T-cell (primary cell): ENCODE measurements around the gene ZDHHC24. TPM values are rescaled to one million over a fixed set of nuclear protein-coding genes. Genes with fewer than 3 reads are reported as not detected.

Source experiments
- ATAC-seq, 4 experiments: fragments of 200-7000 bp in 3 of 4; fragments of 150-1000 bp in 1 of 4; cut with Tn5 transposase; replicated peaks in 1 of 4; 1 replicate in 3 of 4; 2 replicates in 1 of 4; pipeline ENCODE4 v1.10.0; 2021; ENCODE audit warnings: moderate library complexity in 3 of 4, mild to moderate bottlenecking in 2 of 4, moderate number of reproducible peaks in 1 of 4
- CTCF ChIA-PET, 2 donors: fragments of 300-600 bp; sonication (Branson Sonifier 250); formaldehyde crosslinking; loops; one replicate each; lab custom pipeline; 2022; ENCODE audit warnings: antibody characterized with exemption in 2 of 2; lab: Charles Lee
- POLR2A ChIA-PET, 2 donors: fragments of 300-600 bp; sonication (Branson Sonifier 250); formaldehyde crosslinking; loops; one replicate each; lab custom pipeline; 2022; ENCODE audit warnings: antibody characterized with exemption in 2 of 2; lab: Charles Lee
- DNase-seq, 35 experiments: peaks; one replicate each; pipeline versions ENCODE4 v3.0.0 to v3.0.0-alpha.2; 2013 to 2023
- H3K27ac ChIP-seq: one replicate; pipeline ENCODE4 v1.5.1; 2013; ENCODE audit warnings: low read length
- H3K27me3 ChIP-seq, 2 experiments: replicated peaks in 1 of 2; 1 replicate in 1 of 2; 2 replicates in 1 of 2; pipeline versions ENCODE4 v1.6.1 to v1.7.0; 2013; ENCODE audit warnings: low read length in 1 of 2, mixed read lengths in 1 of 2; ENCODE audit not compliant: control insufficient read depth in 2 of 2, insufficient read depth in 2 of 2; ENCODE audit errors: extremely low read depth in 1 of 2
- H3K36me3 ChIP-seq, 2 donors: 1 replicate in 1 of 2; 2 replicates in 1 of 2; pipeline versions ENCODE4 v1.6.1 to v1.7.0; 2013; ENCODE audit warnings: low read length in 1 of 2; ENCODE audit not compliant: control insufficient read depth in 2 of 2, insufficient read depth in 1 of 2; ENCODE audit errors: extremely low read depth in 1 of 2
- H3K4me1 ChIP-seq, 2 experiments: 1 replicate in 1 of 2; 2 replicates in 1 of 2; pipeline versions ENCODE4 v1.6.1 to v1.7.0; 2013; ENCODE audit warnings: low read length in 2 of 2, mixed read lengths in 1 of 2; ENCODE audit not compliant: insufficient read depth in 2 of 2, control insufficient read depth in 1 of 2; ENCODE audit errors: extremely low read depth in 1 of 2
- H3K4me3 ChIP-seq, 2 donors: 1 replicate in 1 of 2; 2 replicates in 1 of 2; pipeline versions ENCODE4 v1.5.1 to v1.7.0; 2013; ENCODE audit warnings: mild to moderate bottlenecking in 2 of 2, low read length in 1 of 2, moderate library complexity in 1 of 2; ENCODE audit not compliant: control insufficient read depth in 1 of 2; ENCODE audit errors: extremely low read depth in 1 of 2
- H3K9me3 ChIP-seq: 2 replicates; pipeline ENCODE4 v1.7.0; 2013
- H3K27ac Mint-ChIP-seq, 2 donors: one replicate each; pipeline ENCODE4 v1.8.0; 2020 to 2021; ENCODE audit warnings: mild to moderate bottlenecking in 2 of 2, mixed read lengths in 2 of 2
- H3K27me3 Mint-ChIP-seq, 2 donors: one replicate each; pipeline ENCODE4 v1.8.0; 2021 to 2022; ENCODE audit warnings: mixed read lengths in 2 of 2
- H3K36me3 Mint-ChIP-seq: one replicate; pipeline ENCODE4 v1.8.0; 2021; ENCODE audit warnings: mixed read lengths
- H3K4me1 Mint-ChIP-seq, 3 donors: one replicate each; pipeline ENCODE4 v1.8.0; 2020 to 2022; ENCODE audit warnings: mixed read lengths in 3 of 3, mild to moderate bottlenecking in 1 of 3
- H3K4me3 Mint-ChIP-seq, 3 donors: one replicate each; pipeline ENCODE4 v1.8.0; 2020 to 2022; ENCODE audit warnings: mild to moderate bottlenecking in 3 of 3, mixed read lengths in 3 of 3, moderate library complexity in 3 of 3
- H3K9me3 Mint-ChIP-seq, 3 donors: one replicate each; pipeline ENCODE4 v1.8.0; 2020 to 2022; ENCODE audit warnings: mixed read lengths in 3 of 3
- WGBS: methylation state at CpG from one replicate; pipeline ENCODE4 v1.1.5; 2013; ENCODE audit warnings: missing lambda C conversion rate; ENCODE audit not compliant: insufficient coverage; 5-methylcytosine and 5-hydroxymethylcytosine counted together
- total RNA-seq, 35 experiments: library from RNA in 6 of 35; stranded (reverse) in 6 of 35; fragments of 120-200 nt in 1 of 35; gene quantifications; one replicate each; pipeline versions ENCODE4 v1.2.1 to v1.2.4 and lab custom pipeline; 2013 to 2026

Gene ZDHHC24
- total RNA-seq, 5 donors from 2014 or later (not counting 1 experiment from before 2014, with no cell fraction given), result 17.2 to 25.7 (median 23.5) TPM

DNA sequence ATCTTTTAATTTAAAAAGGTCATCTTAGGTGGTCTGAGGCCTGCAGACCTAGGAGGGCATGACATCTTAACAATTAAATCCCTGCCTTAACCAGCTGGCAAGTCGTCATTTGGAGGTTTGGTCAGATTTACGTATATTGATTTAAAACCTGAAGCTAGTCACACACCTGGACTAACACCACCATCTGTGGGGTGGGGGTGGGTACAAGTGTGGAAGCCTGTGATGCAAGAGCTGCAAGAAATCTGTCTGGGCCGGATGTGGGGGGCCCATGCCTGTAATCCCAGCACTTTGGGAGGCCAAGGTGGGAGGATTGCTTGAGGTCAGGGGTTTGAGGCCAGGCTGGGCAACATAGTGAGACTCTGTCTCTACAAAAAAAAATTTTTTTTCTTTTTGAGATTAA, 35.4 kb upstream of the ZDHHC24 start:
- no peaks in the 10 kb centered on the region for H3K36me3 Mint-ChIP-seq
- CTCF ChIA-PET, result interaction anchor here (0.9 to 3.5 kb wide), 4 partner anchors 9 to 97 kb away, joined by 3 to 22 read pairs (median 4); partner anchors contain the start of gene RBM4B (in 1 of the 2)

DNA sequence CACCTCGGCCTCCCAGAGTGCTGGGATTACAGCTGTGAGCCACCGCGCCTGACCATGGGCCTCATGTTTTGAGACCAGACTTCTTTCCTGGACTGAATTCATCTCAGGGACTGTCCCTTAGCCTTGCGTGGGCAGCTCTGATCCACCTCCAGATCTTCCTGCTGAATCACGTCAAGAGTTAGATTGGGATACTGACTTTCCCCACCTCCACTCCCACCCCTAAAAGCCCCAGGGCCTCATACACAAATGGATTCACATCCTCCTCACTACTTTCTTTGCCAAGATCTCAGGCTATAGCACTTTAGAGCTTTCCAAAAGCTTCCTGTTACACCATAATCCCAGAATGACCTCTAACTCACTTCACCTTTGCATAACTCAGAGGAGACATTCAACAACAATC, 35.0 kb upstream of the ZDHHC24 start:
- Histone ChIP-seq H3K4me3 (no peak overlapping the region), H3K9me3 (no peaks in the 10 kb centered on the region), H3K4me1 (peaks cover 0 to 7% of the 10 kb centered on the region in 2 experiments), H3K27ac (no peak overlapping the region), H3K36me3 (no peaks in the 10 kb centered on the region), H3K27me3 (peaks cover 0 to 14% of the 10 kb centered on the region in 2 experiments)
- Mint-ChIP-seq H3K27me3 (peaks cover 5 to 7% of the 10 kb centered on the region in 2 donors), H3K27ac (no peak overlapping the region), H3K9me3 (peaks cover 0 to 10% (median 0%) of the 10 kb centered on the region in 3 donors), H3K4me1 (peaks cover 6 to 15% (median 10%) of the 10 kb centered on the region in 3 donors), H3K36me3 (no peaks in the 10 kb centered on the region), H3K4me3 (no peak overlapping the region)
- no peak for ATAC-seq
- ChIA-PET CTCF (interaction anchor here (0.9 to 3.5 kb wide), 4 partner anchors 10 to 98 kb away, joined by 3 to 22 read pairs (median 4); partner anchors contain the start of gene RBM4B (in 1 of the 2)), POLR2A (no interaction called here)
- WGBS, result 64% methylated on average over 5 of the region's 5 CpGs
- DNase-seq, result no peak

More for the DNA sequence above, 35.4 kb upstream of the ZDHHC24 start:
- no peak for ATAC-seq
- Histone ChIP-seq H3K27me3 (peaks cover 0 to 16% of the 10 kb centered on the region in 2 experiments), H3K4me3 (no peak overlapping the region), H3K36me3 (no peaks in the 10 kb centered on the region), H3K9me3 (no peaks in the 10 kb centered on the region), H3K4me1 (peaks cover 0 to 7% of the 10 kb centered on the region in 2 experiments), H3K27ac (no peak overlapping the region)
- peaks cover 1 to 3% of the 10 kb centered on the region in 2 donors for H3K27me3 Mint-ChIP-seq
- H3K4me1 Mint-ChIP-seq, result peaks cover 6 to 15% (median 10%) of the 10 kb centered on the region in 3 donors
- peaks cover 0 to 10% (median 0%) of the 10 kb centered on the region in 3 donors for H3K9me3 Mint-ChIP-seq
- no peak for DNase-seq
- POLR2A ChIA-PET, result interaction anchor here in 1 of 2 donors (0.6 kb wide), 1 partner anchor 1822 kb away, joined by 4 read pairs; no protein-coding TSS in a partner anchor
- WGBS, result 60% methylated on average over 1 of the region's 3 CpGs
- H3K4me3 Mint-ChIP-seq, result no peak overlapping the region
- H3K27ac Mint-ChIP-seq, result no peak overlapping the region

DNA sequence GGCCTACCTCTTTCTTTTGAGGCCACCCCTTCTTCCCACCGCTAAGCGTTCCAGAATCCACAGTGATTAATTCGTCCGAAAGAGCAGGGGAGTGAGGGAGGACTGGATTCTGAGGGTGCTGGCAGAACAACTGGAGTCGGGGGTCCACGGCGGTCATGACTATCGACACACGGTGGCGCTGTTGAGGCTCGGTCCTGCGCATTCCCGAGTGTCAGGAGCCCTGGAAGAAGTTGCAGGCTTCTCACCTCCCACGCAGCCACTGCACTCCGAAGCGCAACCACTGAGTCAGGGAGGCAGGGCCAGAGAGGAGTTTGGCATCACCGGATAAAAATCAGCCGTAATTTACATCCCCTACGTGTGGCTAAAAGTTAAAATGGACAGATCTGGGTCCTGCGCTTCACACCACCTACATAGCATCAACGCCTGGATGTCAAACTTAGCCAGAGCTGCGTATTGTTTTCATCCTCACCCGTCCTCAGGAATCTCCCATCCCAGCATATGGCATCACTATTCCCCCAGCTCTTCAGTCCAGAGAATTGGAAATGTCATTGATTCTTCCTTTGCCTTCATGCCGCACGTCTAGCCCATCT, 33.3 kb upstream of the ZDHHC24 start:
- peak; percentile 64 to 81 (median 76) for ATAC-seq
- Mint-ChIP-seq H3K27me3 (peaks cover 5 to 16% of the 10 kb centered on the region in 2 donors), H3K4me3 (no peak overlapping the region), H3K4me1 (peaks cover 6 to 15% (median 10%) of the 10 kb centered on the region in 3 donors), H3K36me3 (no peaks in the 10 kb centered on the region), H3K27ac (no peak overlapping the region), H3K9me3 (peaks cover 0 to 10% (median 0%) of the 10 kb centered on the region in 3 donors)
- peaks cover 0 to 7% of the 10 kb centered on the region in 2 experiments for H3K4me1 ChIP-seq
- H3K27ac ChIP-seq, result no peak overlapping the region
- no peaks in the 10 kb centered on the region for H3K36me3 ChIP-seq
- no peaks in the 10 kb centered on the region for H3K9me3 ChIP-seq
- no peak overlapping the region for H3K4me3 ChIP-seq
- ChIA-PET POLR2A (no interaction called here), CTCF (interaction anchor here (0.8 to 3.5 kb wide), 5 partner anchors 13 to 170 kb away, joined by 3 to 22 read pairs (median 4); partner anchors contain the start of genes CCDC87 (in 1 of the 2) and RBM4B (in 1 of the 2))
- DNase-seq, result peak; percentile 31 to 88 (median 65)
- WGBS, result 20% methylated on average over 21 of the region's 25 CpGs
- peaks cover 0 to 14% of the 10 kb centered on the region in 2 experiments for H3K27me3 ChIP-seq

DNA sequence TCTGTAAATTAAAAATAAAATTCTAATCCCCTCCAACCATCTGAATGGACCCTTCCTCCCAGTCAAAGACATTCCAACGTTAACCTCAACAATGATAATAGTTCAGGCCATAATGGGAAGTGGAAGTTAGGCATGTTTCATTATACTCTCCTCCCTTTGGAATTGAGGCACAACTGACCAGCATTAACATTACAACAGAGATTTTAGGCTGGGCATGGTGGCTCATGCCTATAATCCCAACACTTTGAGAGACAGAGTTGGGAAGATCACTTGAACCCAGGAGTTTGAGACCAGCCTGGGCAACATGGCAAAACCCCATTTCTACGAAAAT, 25.0 kb upstream of the ZDHHC24 start:
- ChIA-PET CTCF (no interaction called here), POLR2A (no interaction called here)
- H3K27me3 Mint-ChIP-seq, result peaks cover 7 to 20% of the 10 kb centered on the region in 2 donors
- H3K27me3 ChIP-seq, result peaks cover 0 to 11% of the 10 kb centered on the region in 2 experiments
- H3K4me3 Mint-ChIP-seq, result no peak overlapping the region
- H3K9me3 ChIP-seq, result no peaks in the 10 kb centered on the region
- peaks cover 4% of the 10 kb centered on the region for H3K36me3 Mint-ChIP-seq
- H3K4me1 Mint-ChIP-seq, result peaks cover 11 to 16% (median 14%) of the 10 kb centered on the region in 3 donors
- H3K4me1 ChIP-seq, result peaks cover 0 to 14% of the 10 kb centered on the region in 2 experiments
- no peak overlapping the region for H3K27ac Mint-ChIP-seq
- DNase-seq (no peak), ATAC-seq (no peak)
- H3K36me3 ChIP-seq, result no peaks in the 10 kb centered on the region
- H3K4me3 ChIP-seq, result no peak overlapping the region
- no peak overlapping the region for H3K27ac ChIP-seq
- H3K9me3 Mint-ChIP-seq, result no peaks in the 10 kb centered on the region
- 100% methylated on average over 1 of the region's 2 CpGs for WGBS

DNA sequence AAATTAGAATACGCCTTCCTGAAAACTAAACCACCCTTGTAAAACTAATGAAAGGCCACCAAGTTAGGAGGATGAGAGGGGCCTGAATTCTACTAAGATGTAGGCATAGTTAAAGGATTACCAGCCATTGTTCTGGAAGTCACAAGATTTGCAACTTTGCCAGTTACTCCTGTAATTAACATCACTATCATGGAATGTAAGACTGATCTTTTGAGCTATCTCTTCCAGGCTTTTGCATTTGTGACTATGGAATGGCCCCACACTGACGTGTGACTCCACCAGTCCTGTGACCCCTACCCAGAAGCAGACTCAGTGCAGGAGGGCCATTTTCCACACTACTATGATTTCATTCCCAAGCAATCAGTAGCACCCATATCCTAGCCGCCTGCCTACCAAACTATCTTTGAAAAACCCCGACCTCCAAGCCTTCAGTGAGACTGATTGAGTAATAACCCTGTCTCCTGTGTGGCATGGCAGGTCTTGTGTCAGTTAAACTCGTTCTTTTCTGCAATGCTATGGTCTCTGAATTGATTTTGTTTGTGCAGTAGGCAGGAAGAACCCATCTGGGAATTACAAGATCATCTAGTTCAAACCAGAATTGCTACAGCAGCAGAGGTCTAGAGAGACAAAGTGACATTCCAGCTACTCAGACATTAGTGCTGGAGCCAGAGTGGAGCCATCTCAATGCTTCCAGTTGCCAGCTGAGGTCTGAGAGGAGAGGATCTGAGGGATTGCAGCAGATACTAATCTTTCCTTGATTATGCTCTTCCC, 24.4 kb upstream of the ZDHHC24 start:
- H3K4me1 Mint-ChIP-seq, result peaks cover 11 to 16% (median 14%) of the 10 kb centered on the region in 3 donors
- H3K9me3 ChIP-seq, result no peaks in the 10 kb centered on the region
- H3K27me3 Mint-ChIP-seq, result peaks cover 7 to 15% of the 10 kb centered on the region in 2 donors
- H3K27ac ChIP-seq, result no peak overlapping the region
- H3K9me3 Mint-ChIP-seq, result no peaks in the 10 kb centered on the region
- ChIA-PET CTCF (interaction anchor here in 1 of 2 donors (1.1 kb wide), 1 partner anchor 103 kb away, joined by 3 read pairs; no protein-coding TSS in a partner anchor), POLR2A (interaction anchor here in 1 of 2 donors (0.6 to 0.7 kb wide), 2 partner anchors 37 to 1637 kb away, joined by 3 to 5 read pairs; no protein-coding TSS in a partner anchor)
- DNase-seq (no peak), ATAC-seq (no peak)
- H3K36me3 ChIP-seq, result no peaks in the 10 kb centered on the region
- H3K4me3 Mint-ChIP-seq, result peak overlapping the region in 2 of 3 donors; percentile 16 to 31
- peaks cover 4% of the 10 kb centered on the region for H3K36me3 Mint-ChIP-seq
- H3K4me3 ChIP-seq, result no peak overlapping the region
- WGBS, result 62% methylated on average over 2 of the region's 5 CpGs
- peaks cover 0 to 9% of the 10 kb centered on the region in 2 experiments for H3K27me3 ChIP-seq
- peaks cover 0 to 14% of the 10 kb centered on the region in 2 experiments for H3K4me1 ChIP-seq
- H3K27ac Mint-ChIP-seq, result no peak overlapping the region

DNA sequence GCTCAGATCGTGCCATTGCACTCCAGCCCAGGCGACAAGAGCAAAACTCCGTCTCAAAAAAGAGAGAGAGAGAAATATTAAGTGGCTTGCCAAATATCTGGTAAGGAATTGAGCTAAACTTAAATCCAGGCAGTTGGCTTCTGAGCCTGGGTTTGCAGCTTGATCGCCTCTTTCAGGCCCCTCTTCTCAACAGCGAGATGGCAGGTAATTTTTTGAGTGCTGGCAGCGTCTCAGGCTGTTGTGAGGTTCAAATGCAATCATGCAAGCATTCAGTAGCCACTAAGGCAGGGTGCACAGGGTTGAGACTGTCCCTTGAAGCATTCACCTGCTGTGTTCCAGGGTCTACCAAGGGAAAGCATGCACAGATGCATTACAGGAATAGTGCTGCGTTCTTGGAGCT, 23.2 kb upstream of the ZDHHC24 start:
- ChIA-PET CTCF (interaction anchor here in 1 of 2 donors (1.1 to 1.4 kb wide), 3 partner anchors 24 to 109 kb away, joined by 3 to 7 read pairs (median 4); partner anchors contain the start of genes CCDC87, CCS and RBM4B), POLR2A (interaction anchor here in 1 of 2 donors (0.7 kb wide), 1 partner anchor 37 kb away, joined by 4 read pairs; no protein-coding TSS in a partner anchor)
- Mint-ChIP-seq H3K4me3 (peak overlapping the region in 2 of 3 donors; percentile 74 to 77), H3K9me3 (no peaks in the 10 kb centered on the region), H3K27ac (peak overlapping the region in 1 of 2 donors; percentile 82), H3K4me1 (peaks cover 11 to 16% (median 14%) of the 10 kb centered on the region in 3 donors), H3K27me3 (peaks cover 7 to 10% of the 10 kb centered on the region in 2 donors), H3K36me3 (peaks cover 4% of the 10 kb centered on the region)
- no peaks in the 10 kb centered on the region for H3K9me3 ChIP-seq
- H3K4me1 ChIP-seq, result peaks cover 0 to 14% of the 10 kb centered on the region in 2 experiments
- H3K4me3 ChIP-seq, result no peak overlapping the region
- no peaks in the 10 kb centered on the region for H3K36me3 ChIP-seq
- peaks cover 0 to 9% of the 10 kb centered on the region in 2 experiments for H3K27me3 ChIP-seq
- DNase-seq (no peak), ATAC-seq (no peak)
- WGBS, result 70% methylated on average over 6 of the region's 7 CpGs
- H3K27ac ChIP-seq, result no peak overlapping the region
